COLO829 (cell line): ENCODE measurements around the gene HSD11B2.
"Not testable (repeated sequence)": the region's sequence is repeated elsewhere in the genome, so short reads cannot be mapped to it uniquely, and the experiment has no call there.

Source experiments
- DNase-seq: peaks from one replicate; pipeline ENCODE4 v3.0.0; 2012; ENCODE audit warnings: low spot score

The HSD11B2 gene

DNA sequence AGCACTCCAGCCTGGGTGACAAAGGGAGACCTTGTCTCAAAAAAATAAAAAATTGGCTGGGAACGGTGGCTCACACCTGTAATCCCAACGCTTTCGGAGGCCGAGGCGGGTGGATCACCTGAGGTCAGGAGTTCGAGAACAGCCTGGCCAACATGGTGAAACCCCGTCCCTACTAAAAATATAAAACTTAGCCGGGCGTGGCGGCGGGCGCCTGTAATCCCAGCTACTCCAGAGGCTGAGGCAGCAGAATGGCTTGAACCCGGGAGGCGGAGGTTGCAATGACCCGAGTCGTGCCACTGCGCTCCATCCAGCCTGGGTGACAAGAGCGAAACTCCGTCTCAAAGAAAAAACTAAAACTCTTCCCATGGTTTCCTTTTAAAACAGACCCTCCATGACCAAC lies 15.5 kb upstream of the HSD11B2 start:
- DNase-seq, result not testable (repeated sequence)

DNA sequence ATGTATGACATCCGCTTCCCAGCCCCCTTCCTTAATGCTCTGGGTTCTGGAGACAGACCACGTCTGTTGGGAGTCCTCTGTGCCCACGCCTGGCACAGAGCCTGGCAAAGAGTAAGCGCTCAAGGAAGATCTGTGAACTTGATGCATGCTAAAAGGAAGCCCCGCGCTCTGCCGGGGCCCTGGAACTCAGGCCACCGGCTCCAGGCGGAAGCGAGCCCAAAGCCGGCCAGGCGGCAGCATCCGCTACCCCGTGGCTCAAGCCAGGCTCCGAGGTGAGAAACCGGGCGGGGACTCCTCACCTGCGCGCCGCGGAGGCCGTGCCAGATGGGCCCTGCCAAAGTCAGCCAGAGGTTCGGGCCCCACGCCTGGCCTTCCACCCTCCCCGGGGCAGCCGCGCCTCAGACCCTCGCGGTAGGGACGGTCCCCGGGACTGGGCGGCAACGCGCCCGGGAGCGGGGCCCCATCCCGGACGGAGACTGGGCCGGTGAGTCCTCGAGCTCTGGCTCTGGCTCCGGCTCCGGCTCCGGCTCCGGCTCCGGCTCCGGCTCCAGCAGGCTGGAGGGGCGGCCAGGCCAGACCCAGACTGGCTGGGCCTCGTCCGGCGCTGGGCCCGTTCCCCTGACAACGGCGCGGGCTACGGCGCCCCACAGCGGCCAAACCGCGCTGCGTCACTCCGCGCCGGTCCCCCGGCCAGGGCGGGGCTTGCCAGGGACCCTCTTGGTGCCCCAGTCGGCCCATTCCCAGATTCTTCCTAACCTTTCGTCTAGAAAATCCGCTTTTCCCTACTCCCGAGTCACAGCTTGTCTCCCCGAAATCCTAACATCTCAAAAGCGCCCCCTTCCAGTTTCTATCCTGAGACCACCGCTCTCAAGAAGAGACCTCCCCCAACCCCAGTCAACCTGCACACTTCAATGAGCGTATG lies 14.8 kb upstream of the HSD11B2 start, which contains the start of gene ZDHHC1:
Gene ZDHHC1, minus strand, starts transcription at position 606 of the 922 bp plus-strand sequence. CDS start 8,702 bp downstream, outside the sequence.
- peak; percentile 20 for DNase-seq

DNA sequence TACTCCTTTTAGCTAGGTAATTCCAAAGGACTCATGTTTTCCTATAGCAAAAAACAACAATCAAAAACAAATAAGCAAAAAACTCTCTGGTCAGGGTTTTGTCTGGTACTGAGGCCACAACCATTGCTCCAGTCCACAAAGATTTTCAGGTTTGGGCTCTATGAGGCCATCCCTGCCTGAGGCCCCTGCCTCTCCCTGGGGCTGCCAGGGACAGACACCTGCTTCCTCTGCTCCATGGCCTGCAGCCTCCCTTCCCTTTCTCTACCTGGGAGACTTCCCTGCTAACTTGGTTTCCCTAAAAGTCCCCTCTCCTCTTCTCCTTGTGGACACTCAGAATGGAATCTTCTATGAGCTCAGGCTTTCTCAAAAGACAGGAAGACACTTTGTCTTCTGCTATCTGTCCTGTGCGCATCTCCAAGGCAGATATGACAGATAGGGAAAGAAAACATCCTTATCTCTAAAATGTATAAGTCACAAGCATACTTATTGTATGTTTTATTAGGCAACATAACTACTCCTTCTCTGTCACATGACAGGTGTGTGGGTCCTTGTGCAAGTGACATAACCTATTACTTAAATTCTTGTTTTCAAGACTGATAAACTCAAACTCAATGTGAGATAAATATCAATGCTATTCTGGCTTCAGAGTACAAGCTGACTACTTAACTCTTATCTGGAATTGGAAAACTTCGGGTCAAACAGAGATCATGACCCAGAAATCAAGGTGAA lies 13.4 kb upstream of the HSD11B2 start:
- DNase-seq, result no peak

DNA sequence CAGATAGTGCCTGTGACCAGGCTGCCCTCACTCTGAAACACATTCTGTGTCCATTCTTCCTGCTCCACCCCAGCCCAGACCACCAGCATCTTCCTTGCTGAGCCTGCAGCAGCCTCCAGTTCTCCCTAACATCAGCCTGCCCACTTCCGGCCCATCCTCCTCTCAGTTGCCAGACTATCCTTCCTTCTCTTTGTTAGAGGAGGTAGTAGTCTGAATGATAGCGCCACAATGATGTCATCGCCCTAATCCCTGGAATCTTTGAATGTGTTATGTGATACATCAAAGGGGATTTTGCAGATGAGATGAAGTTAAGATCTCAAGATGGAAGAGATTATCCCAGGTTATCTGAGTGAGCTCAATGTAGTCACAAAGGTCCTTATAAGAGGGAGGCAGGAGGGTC lies 11.4 kb upstream of the HSD11B2 start:
- no peak for DNase-seq

DNA sequence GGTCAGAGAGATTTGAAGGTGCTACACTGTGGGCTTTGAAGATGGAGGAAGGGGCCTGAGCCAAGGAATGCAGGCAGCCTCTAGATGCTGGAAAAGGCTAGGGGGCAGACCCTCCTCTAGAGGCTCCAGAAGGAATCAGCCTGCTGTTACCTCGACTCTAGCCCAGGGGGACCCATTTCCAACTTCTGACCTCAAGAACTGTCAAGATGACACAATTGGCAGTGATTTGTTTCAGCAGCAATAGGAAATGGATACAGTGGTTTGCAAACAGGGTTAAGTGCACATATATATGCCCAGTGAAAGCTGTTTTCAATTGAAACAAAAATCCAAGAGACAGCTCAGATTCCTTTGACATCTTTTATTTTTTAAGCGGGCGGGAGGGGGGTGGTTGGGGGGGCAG lies 11.0 kb upstream of the HSD11B2 start:
- DNase-seq, result no peak

DNA sequence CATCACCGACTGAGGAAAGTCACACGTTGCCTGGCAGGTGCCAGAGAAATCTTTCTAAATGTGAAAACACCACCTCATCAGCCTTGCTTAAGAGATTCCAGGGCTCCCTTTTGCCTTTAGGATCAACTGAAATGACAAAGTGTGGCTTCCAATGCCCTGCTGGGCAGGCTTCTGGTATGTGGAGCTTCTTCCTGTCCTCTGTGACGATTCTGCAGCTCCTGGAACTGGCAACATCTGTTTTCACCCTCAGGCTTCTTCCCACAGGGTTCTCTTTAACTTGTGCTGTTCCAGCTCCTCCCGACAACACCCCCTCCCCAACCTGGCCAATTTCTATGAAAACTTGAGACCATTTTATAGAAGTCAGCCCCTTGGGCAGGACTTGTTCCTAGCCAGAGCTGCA lies 9.9 kb upstream of the HSD11B2 start:
- no peak for DNase-seq

DNA sequence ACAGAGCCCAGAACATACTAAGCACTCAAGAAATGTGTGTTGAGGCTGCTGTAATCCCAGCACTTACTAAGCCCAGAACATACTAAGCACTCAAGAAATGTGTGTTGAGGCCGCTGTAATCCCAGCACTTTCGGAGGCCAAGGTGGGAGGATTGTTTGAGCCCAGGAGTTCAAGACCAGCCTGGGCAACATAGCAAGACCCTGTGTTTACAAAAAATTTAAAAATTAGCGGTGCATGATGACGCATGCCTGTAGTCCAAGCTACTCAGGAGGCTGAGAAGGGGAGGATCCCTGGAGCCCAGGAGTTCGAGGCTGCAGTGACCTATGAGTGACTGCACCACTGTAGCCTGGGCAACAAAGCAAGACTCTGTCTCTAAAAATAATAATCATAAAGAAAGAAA lies 7.9 kb upstream of the HSD11B2 start:
- no peak for DNase-seq

DNA sequence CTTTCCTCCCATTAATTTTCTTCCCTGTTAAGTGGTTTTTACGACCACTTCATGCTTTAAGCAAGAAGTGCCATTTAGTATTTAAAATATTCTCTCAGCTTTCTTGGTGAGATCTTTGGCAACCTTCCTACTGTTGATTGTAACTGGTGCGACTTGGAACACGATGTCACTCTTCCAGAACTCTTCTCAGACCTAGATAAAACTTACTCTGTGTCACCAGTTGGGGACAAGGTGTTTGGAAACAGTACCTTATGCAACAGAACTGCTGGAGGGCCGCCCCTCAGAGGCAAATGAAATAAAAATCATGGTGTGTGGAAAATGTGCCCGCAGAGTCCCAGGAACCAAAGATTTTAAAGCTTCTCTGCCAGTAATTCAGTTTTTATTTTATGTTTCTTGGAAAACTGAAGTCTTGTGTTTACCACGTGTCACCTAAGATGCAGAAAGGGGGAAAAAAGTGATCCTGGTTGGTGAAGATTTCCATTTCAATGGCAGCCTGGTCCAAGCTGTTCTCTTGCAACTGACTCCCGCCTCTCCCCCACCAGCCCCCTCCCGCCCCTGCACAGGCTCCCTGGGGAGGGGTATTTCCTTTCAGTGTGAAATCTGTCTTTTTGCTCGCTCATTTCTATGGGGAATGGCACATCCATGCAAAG lies 7.2 kb upstream of the HSD11B2 start:
- DNase-seq, result no peak

DNA sequence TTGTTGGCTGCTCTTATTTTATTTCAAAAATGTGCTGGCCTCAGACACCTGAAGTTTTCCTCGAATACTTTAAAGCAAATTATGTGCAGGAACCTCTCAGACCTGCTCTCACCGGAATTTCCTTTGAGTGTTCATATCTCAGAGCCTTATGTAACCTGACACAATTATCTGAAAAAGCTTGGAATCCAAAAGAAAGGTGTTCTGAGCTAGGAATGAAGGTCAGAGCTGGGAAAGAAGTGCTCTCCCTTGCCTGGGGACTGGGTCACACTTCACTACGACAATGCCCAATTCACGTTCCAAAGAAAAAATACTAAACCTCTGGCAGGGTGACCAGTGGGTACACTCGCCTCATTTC lies 6.7 kb upstream of the HSD11B2 start:
- no peak for DNase-seq

DNA sequence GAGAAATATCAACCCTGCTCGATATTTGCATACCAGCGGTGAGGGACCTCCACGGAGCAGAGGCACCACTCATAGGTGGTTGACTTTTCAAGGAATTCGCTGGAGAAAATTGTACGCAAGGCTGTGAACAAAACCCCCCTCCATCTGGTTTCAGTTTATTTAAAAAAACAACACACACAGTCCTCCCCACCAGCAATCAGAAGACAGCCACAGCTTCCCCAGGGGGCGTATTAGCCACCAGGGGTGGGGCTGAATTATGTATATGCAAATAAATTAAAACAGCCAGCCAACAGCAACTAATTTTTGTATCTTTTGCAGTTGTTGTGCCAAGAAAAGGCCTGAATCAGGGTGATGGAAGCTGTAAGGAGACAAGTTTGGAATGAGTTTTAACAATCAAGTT lies 5.9 kb upstream of the HSD11B2 start:
- no peak for DNase-seq

DNA sequence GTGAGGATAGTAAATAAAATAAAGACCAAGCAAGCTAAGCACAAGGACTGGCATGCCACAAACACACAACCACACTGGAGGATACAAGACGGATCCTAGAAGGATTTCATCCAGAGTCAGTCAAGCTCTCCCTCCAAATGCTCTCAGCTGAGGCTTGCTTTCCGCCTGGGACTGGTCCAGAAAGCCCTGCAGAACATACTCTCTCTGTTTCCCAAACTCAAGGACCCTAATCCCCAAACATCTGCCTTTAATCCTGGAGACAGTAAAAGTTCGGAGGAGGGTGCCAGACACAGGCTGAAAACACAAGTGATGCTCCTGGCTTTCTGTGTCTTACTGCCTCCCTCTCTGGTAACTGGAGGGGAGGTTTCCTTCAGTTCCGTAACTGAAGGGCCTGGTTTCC lies 5.3 kb upstream of the HSD11B2 start:
- DNase-seq, result no peak

DNA sequence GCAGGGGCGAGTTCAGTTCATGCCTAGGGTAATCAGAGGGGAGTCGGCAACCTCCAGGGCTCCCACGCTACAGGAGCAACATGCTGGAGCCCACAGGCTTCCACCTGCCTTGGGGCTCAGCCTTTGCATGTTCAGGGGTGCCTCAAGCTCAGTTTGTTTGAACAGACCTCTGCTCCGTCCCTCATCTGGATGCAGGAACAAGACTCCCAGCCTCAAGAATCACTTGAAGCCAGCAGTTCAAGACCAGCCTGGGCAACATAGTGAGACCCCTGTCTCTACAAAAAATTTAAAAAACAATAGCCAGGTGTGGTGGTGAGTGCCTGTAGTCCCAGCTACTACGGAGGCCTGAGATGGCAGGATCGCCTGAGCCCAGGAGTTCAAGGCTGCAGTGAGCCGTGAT lies 4.9 kb upstream of the HSD11B2 start:
- DNase-seq, result no peak

DNA sequence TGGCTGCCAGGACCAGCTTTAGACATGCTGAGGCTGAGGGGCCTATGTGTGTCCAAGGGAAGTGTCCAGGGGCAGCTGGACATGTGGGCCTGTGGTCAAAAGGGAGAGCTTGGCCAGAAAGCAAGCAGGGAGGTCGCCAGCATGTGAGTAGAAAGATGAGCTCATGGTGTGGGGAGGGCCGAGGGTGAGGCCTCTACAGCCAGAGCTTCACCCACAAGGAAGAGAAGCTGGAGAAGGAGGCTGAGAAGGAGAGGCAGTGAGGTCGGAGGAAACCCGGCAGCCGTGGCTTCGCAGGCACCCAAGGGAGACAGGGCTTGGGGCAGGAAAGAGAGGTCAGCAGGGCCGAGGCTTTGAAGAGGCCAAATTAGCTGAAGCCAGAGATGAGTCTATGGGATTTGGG lies 4.0 kb upstream of the HSD11B2 start:
- DNase-seq, result no peak

DNA sequence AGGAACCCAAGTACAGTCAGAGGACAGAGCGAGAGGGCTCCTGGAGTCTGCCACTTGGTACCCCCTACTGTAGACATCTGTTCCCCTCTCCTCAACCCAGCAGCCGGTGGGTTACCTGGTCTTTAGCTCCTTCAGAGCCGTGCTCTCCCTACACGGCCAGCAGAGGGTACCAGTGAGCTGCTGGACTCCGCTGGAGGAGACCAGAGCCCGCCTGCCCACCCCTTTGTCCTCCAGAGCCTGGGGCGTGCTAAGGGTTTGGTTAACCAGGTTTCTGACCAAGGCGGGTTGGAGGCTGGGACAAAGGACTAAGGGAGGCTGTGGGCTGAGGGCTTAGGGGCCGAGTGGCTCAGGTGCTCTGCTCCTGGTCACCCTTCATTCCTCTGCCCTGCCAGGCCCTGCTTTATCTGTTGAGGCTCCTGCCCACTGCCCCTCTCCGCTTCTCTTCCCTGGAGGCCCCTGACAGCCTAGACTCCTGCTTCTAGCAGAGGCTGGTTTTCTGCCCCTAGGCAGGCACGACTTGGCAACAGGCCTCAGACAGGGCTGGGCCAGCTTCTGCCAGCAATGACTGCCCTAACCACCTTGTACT lies 2.7 kb upstream of the HSD11B2 start:
- peak; percentile 46 for DNase-seq

DNA sequence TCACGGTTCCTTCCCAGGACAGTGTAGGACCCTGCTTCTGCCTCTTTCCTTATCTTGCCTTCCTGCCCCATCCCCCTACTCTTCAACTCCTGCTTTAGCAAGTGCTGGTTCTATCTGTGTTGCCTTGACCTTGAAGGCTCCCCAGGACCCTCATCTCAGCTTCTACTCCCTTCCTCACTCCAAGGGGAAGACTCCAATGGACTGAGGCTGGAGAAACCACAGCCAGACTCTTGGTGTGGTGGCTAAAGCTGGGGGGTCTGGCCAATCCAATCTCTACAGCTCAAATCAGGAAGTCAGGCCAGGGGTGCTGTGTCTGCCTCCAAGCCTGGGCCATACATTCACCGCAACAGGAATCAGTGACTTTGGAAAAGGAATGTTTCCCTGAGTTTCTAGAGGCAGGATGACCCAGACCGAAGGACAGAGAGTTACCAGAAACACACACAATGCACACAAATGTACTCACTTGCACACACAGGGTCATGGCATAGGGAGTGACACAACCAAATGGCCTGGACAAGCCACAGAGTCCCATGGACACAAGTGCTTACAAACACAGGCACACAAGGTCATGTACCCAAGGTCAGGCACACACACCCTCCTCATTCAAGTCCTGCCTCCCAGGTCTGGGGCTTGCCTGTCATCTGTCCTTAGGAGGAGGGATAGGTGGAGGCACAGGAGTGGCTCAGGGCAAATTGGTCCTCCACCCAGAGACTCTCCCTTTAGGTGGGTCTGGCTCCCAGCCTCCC lies 1.7 kb upstream of the HSD11B2 start:
- DNase-seq, result no peak

DNA sequence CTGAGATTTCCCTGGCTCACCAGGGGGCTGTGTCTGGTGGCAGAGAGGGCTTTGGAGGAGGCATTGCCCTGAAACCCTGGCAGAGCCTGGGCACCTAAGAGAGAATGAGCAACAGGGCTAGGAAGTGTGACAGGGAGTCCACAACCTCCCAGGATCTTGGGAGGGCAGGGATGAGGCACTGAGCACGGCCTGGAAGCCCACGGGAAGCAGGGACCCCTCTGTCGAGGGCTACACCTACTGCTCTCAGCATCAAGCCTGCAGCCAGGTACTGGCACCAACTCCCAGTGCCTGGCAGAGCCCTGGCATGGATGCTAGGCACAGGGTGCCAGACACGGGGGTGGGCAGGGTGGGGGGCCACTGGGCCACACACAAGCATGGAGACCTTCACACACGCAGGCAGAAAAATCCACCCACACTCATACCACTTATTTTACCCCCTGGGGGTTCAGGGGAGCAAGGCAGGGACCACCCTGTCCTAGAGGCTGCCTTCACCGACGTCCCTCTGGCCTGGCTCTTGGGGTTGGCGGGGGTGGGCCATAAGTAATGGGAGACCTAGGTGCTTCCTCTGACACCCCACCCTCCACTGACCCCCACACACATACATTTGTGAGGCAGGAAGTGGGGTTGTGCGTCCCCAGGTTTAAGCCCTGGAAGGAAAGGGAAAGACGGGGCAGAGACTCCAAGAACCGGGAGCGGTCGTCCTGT lies 970 bp upstream of the HSD11B2 start:
- DNase-seq, result no peak

DNA sequence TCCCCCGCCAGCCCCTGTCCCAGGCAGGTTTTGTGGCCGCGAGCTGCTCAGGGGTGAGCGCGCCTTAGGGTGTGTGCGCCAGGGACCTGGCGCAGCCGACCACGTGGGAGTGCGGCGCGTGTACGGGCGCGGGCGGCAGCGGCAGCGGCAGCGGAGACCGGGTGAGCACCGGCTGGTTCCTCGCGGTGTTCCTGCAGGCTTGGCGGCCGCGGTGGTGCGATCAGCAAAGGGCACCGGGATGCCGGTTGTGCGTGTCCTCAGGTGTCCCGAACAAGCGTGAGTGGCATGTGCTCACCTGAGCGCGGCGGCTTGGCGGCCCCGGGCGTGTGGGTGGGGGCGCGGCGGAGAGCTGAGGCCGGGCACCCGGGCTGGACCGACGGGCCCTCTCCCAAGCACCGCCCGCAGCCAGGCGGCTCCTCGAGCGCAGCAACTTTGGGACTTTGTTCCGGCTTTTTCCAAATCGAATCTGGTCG lies 381 bp upstream of the HSD11B2 start:
- DNase-seq, result no peak

DNA sequence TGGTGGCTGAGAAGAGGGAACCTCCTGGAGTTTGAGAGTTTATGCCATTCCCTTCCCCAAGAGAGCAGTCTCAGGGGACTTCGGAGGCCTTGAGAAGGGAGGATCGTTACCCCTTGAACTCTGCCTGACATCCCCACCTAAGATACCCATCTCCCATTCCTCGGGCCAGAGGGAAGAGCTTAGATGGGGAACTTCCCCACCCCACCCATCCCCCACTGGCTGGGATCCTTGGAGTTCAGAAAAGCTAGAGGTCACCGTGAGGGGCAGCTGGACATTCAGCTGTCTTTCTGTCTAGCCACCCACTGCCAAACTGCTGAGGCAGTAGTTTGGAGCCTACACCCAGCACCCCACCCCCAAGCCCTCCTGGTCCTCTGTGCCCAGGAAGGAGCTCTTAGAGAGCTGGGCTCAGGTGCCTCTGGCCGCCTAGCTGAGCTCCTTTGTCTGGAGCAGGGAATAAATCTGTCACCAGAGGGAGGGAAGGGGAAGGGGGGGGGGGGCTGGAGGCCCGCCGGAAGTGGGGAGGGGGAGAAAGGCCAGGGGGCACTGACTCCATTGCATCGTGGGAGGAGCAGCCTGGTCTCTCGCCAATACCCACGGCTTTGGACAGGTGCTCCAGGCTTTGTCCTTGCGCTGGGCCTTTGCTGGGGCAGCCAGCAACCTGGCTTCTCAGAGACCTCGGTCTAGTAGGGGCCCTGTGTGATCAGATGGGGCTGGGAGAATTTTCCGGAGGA lies 1.0 kb downstream of the HSD11B2 start:
- no peak for DNase-seq

DNA sequence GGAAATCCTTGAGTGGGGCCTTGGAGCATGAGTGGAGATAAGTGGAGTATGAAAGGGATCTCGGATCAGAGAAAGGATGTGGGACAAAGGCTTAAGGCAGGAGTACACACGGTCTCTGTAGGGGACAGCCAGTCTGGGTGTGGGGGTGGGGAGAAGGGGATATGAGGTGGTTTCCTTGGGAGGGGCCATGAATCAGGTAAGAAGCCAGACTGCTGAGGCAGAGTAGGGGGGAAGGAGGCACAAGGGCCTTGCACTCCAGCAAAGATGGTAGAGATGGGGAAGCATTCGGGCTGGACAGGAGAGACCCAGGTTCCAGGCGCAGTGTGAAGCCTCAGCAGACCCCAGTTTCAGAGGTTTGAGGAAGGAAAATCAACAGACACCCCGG lies 1.6 kb downstream of the HSD11B2 start:
- no peak for DNase-seq

DNA sequence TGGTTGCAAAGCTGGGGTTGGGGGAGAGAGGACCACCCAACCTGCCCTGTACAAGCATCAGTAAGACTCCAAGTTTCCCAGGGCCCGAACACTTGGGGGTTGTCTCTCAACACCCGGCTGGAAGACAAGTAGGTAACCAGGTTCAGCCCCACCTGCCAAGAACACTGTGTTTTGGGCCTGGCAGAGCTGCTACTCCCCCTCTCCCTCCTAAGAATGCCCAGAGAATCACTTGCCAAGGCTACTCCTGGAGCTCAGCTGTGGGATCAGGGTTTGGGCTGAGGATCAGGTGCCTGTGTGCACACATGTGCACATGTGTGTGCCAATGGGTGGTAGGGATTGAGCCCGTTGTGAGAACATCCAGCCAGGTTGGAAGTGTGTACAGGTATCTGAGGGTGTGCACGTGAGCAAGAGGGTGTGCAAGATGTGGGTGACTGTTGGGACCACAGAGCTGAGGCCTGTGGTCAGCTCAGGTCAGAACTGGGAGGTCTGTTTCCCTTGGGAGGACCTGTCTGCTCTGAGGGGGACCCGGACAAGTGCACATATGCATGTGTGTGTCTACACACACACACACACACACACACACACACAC lies 2.3 kb downstream of the HSD11B2 start:
- DNase-seq, result no peak
